Thoracic aorta (tissue), 2 donors: ENCODE data around the gene FKBP8. TPM values are rescaled to one million over a fixed set of nuclear protein-coding genes. Genes with fewer than 3 reads are reported as not detected.

ENCODE experiments used
- ATAC-seq: fragments of 150-250 bp; one replicate; pipeline ENCODE4 v1.8.0; 2017; ENCODE audit warnings: low read depth; ENCODE audit not compliant: insufficient number of reproducible peaks, low FRiP score
- DNase-seq: peaks from one replicate; pipeline ENCODE4 v3.0.0-alpha.2; 2020; ENCODE audit warnings: low spot score
- H3K27ac ChIP-seq, 2 donors: fragments of 200-600 bp; sonication (generic); 1 replicate in 1 of 2; 2 replicates in 1 of 2; pipeline ENCODE4 v1.5.1; 2016; ENCODE audit warnings: mild to moderate bottlenecking in 2 of 2, moderate library complexity in 2 of 2
- H3K27me3 ChIP-seq: fragments of 200-600 bp; sonication (generic); replicated peaks from 2 replicates; pipeline ENCODE4 v1.6.0; 2016; ENCODE audit warnings: mild to moderate bottlenecking; ENCODE audit not compliant: insufficient read depth
- H3K36me3 ChIP-seq: fragments of 200-600 bp; sonication (generic); one replicate; pipeline ENCODE4 v1.5.1; 2016
- H3K4me1 ChIP-seq, 2 donors: fragments of 200-600 bp; sonication (generic); 1 replicate in 1 of 2; 2 replicates in 1 of 2; pipeline versions ENCODE4 v1.5.1 to v1.6.0; 2016; ENCODE audit warnings: low read depth in 2 of 2, mild to moderate bottlenecking in 1 of 2; ENCODE audit not compliant: control insufficient read depth in 1 of 2
- H3K4me3 ChIP-seq: fragments of 200-600 bp; sonication (generic); 2 replicates; pipeline ENCODE4 v1.5.1; 2016; ENCODE audit warnings: mild to moderate bottlenecking
- H3K9me3 ChIP-seq: fragments of 200-600 bp; sonication (generic); 2 replicates; pipeline ENCODE4 v1.5.1; 2016
- CTCF ChIP-seq: fragments of 200-600 bp; sonication (generic); IDR thresholded peaks from one replicate; pipeline ENCODE4 v1.5.1; 2019; ENCODE audit warnings: antibody characterized with exemption
- total RNA-seq, 2 donors: library from RNA; depleted of rRNA; stranded (reverse); fragments of >200 nt; gene quantifications; one replicate each; pipeline versions ENCODE4 v1.1.0 to v1.2.3, GENCODE V29; 2016

The FKBP8 gene
- total RNA-seq, 2 donors from 2014 or later: 237 to 446 TPM

- no peaks in the 10 kb centered on the region for H3K9me3 ChIP-seq
- DNase-seq (no peak), ATAC-seq (no peak)
- no peaks in the 10 kb centered on the region for H3K27me3 ChIP-seq
- no peaks in the 10 kb centered on the region for H3K36me3 ChIP-seq
- H3K27ac ChIP-seq: peak overlapping the region in 1 of 2 donors; percentile 83
- no peak for TF ChIP-seq CTCF
- H3K4me1 ChIP-seq: peaks cover 37 to 77% of the 10 kb centered on the region in 2 donors
- H3K4me3 ChIP-seq: no peak overlapping the region
Measured at GRCh38 chr19:18515959-18516358, 27.4 kb downstream of the FKBP8 start.

DNA sequence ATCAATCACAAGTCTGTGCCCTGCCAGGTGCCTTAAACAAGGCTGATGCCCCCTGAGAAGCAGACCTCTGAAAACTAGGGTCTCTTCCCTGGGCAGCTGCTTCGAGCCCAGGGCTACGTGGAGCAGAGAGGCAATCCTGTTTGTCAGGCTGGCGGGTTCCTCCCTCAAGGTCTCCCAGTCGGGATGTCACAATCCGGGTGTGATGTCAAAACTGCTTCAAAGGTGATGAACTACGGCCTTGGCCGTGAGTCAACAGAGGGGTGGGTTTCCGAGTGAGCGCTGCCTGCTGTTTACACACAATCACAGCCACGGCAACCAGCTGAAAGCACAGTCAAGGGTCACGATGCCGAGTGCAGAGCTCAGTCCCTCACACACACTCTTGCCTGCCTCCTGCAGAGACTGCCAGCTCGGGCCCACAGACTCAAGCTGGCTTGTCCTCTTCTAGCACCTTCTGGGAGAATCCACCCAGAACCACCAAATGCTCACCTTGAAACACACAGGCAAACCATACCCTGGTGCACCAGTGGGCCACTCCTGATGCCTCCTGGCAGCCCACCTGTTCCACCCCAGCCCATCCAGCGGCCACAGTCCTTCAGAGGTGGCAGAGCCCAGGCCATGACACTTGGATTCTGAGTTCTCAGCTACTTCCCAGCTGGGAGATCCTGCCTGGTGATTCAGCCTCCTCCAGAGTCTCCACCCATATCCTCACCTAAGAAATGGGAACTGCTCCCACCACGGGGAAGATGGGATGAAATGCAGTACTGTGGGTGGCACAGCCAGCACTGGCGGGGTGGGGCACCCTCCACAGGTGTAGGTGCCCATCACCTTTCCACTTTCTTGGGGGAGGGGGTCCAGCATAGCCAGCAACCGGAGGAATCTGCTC lies 28.3 kb downstream of the FKBP8 start:
- DNase-seq: no peak
- Histone ChIP-seq H3K9me3 (no peaks in the 10 kb centered on the region), H3K27me3 (no peaks in the 10 kb centered on the region), H3K27ac (peak overlapping the region; percentile 48 to 83), H3K36me3 (no peaks in the 10 kb centered on the region), H3K4me1 (peaks cover 38 to 82% of the 10 kb centered on the region in 2 donors), H3K4me3 (no peak overlapping the region)
- TF ChIP-seq CTCF: no peak
- no peak for ATAC-seq

GRCh38 chr19:18513868-18514267 lies 29.5 kb downstream of the FKBP8 start:
- ATAC-seq (no peak), DNase-seq (no peak)
- Histone ChIP-seq H3K36me3 (no peaks in the 10 kb centered on the region), H3K27me3 (no peaks in the 10 kb centered on the region), H3K4me1 (peaks cover 36 to 82% of the 10 kb centered on the region in 2 donors), H3K4me3 (peak overlapping the region; percentile 11), H3K9me3 (no peaks in the 10 kb centered on the region), H3K27ac (peak overlapping the region; percentile 48 to 83)
- TF ChIP-seq CTCF: no peak

- peaks cover 56 to 94% of the 10 kb centered on the region in 2 donors for H3K4me1 ChIP-seq
- no peaks in the 10 kb centered on the region for H3K27me3 ChIP-seq
- no peaks in the 10 kb centered on the region for H3K9me3 ChIP-seq
- H3K27ac ChIP-seq: peak overlapping the region; percentile 5 to 10
- no peak overlapping the region for H3K4me3 ChIP-seq
- no peak for TF ChIP-seq CTCF
- DNase-seq (no peak), ATAC-seq (no peak)
- no peaks in the 10 kb centered on the region for H3K36me3 ChIP-seq
Measured at GRCh38 chr19:18510216-18510615, 33.2 kb downstream of the FKBP8 start.

- Histone ChIP-seq H3K27ac (peak overlapping the region in 1 of 2 donors; percentile 53), H3K36me3 (no peaks in the 10 kb centered on the region), H3K9me3 (no peaks in the 10 kb centered on the region), H3K27me3 (no peaks in the 10 kb centered on the region), H3K4me3 (no peak overlapping the region), H3K4me1 (peaks cover 63 to 94% of the 10 kb centered on the region in 2 donors)
- DNase-seq: no peak
- ATAC-seq: no peak
- TF ChIP-seq CTCF: no peak
Measured at GRCh38 chr19:18508585-18508984, 34.8 kb downstream of the FKBP8 start.
